Activated CD4-positive, alpha-beta T cell treated with anti-CD3 and anti-CD28 coated beads, Interleukin-2, amount 10 ng/mL, durations not matched to agents 7 days and 5 days (primary cell): ENCODE data around the gene PRKCA. TPM values are rescaled to one million over a fixed set of nuclear protein-coding genes. Genes with fewer than 3 reads are reported as not detected.

Source experiments
- CTCF ChIA-PET: fragments of 350-600 bp; sonication (Branson Sonifier 250); formaldehyde crosslinking; loops from one replicate; lab custom pipeline; 2021; ENCODE audit warnings: antibody characterized with exemption; lab: Charles Lee
- POLR2A ChIA-PET: fragments of 350-600 bp; sonication (Branson Sonifier 250); formaldehyde crosslinking; loops from one replicate; lab custom pipeline; 2021; ENCODE audit warnings: antibody characterized with exemption; lab: Charles Lee
- DNase-seq: peaks from one replicate; pipeline ENCODE4 v3.0.0-alpha.2; 2020
- H3K27ac Mint-ChIP-seq: one replicate; pipeline ENCODE4 v1.8.0; 2021; ENCODE audit warnings: mild to moderate bottlenecking, moderate library complexity, mixed read lengths
- H3K27me3 Mint-ChIP-seq: one replicate; pipeline ENCODE4 v1.8.0; 2021; ENCODE audit warnings: mixed read lengths
- H3K36me3 Mint-ChIP-seq: one replicate; pipeline ENCODE4 v1.8.0; 2021; ENCODE audit warnings: low read depth, mixed read lengths
- H3K4me1 Mint-ChIP-seq: one replicate; pipeline ENCODE4 v1.8.0; 2021; ENCODE audit warnings: mixed read lengths
- H3K4me3 Mint-ChIP-seq: one replicate; pipeline ENCODE4 v1.8.0; 2021; ENCODE audit warnings: mild to moderate bottlenecking, moderate library complexity, mixed read lengths
- H3K9me3 Mint-ChIP-seq: one replicate; pipeline ENCODE4 v1.8.0; 2021; ENCODE audit warnings: mixed read lengths
- total RNA-seq, 2 experiments: library from RNA; stranded (reverse); gene quantifications; one replicate each; pipeline ENCODE4 v1.2.3, GENCODE V29; 2021

The PRKCA gene
- total RNA-seq, 2 experiments from 2014 or later: 72.8 to 74.6 TPM

DNA sequence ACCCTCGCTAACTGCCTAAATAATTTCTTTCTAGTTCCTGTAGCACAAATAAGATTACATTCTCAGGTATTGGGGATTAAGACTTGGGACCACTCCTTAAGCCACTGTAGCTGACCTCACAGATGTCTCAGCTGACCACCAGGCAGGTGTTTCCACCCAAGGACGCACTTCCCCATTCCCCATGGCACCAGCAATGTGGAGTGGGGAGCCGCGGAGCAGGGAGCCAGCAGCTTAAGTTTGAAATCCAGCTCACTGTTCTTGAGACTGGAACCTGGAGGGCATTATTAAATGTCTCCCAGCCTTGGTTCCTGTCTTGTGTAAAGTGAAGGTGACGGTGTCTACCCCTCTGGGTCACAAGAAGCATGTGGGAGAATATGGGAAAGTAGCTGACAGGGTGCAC lies 283.1 kb downstream of the PRKCA start:
- Mint-ChIP-seq H3K36me3 (peaks cover 22% of the 10 kb centered on the region), H3K4me1 (peaks cover 7% of the 10 kb centered on the region), H3K9me3 (peaks cover 17% of the 10 kb centered on the region), H3K27ac (no peak overlapping the region), H3K27me3 (no peaks in the 10 kb centered on the region), H3K4me3 (no peak overlapping the region)
- no peak for DNase-seq
- CTCF ChIA-PET: no interaction called here
- POLR2A ChIA-PET: no interaction called here

DNA sequence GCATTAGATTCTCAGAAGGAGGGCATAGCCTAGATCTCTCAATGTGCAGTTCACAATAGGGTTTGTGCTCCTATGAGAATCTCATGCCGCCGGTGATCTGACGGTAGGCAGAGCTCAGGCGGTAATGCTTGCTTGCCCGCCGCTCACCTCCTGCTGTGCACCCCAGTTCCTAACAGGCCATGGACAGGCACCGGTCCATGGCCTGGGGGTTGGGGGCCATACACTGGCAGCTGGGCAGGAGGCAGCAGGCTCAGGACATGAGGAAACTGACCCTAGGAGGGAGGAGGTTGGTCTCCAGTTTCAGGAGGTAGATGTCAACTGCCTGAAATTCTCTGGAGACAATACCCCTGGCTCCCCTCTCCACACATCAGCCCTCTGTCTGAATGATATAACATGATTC lies 287.5 kb downstream of the PRKCA start:
- Mint-ChIP-seq H3K9me3 (no peaks in the 10 kb centered on the region), H3K4me3 (no peak overlapping the region), H3K27me3 (no peaks in the 10 kb centered on the region), H3K36me3 (peaks cover 9% of the 10 kb centered on the region), H3K27ac (no peak overlapping the region), H3K4me1 (peaks cover 7% of the 10 kb centered on the region)
- ChIA-PET POLR2A (no interaction called here), CTCF (interaction anchor here (1.3 to 1.6 kb wide), 2 partner anchors 10 to 23 kb away, joined by 3 to 5 read pairs; no protein-coding TSS in a partner anchor)
- no peak for DNase-seq

DNA sequence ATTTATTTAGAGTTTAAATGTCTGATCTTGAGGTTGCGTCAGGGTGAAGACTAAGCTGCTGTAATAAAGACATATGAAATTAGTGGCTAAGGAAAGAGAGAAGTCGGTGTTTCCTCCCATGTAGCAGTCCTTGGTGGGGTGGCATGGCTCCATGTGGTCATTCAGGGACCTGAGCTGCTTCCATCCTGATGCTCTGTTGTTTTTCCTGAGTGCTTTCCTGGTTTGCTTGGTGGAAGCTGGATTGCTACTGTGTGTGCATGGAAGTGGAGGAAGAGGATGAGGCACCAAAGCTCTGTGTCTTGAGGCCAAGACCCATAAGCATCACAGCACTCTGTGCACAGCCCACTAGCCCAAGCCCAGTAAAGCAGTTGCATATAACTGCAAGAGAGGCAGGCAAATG lies 290.7 kb downstream of the PRKCA start:
- Mint-ChIP-seq H3K9me3 (peaks cover 4% of the 10 kb centered on the region), H3K36me3 (peaks cover 21% of the 10 kb centered on the region), H3K27me3 (no peaks in the 10 kb centered on the region), H3K27ac (no peak overlapping the region), H3K4me3 (no peak overlapping the region), H3K4me1 (peaks cover 1% of the 10 kb centered on the region)
- no peak for DNase-seq
- ChIA-PET CTCF (interaction anchor here (1.0 kb wide), 1 partner anchor 338 kb away, joined by 4 read pairs; no protein-coding TSS in a partner anchor), POLR2A (no interaction called here)

DNA sequence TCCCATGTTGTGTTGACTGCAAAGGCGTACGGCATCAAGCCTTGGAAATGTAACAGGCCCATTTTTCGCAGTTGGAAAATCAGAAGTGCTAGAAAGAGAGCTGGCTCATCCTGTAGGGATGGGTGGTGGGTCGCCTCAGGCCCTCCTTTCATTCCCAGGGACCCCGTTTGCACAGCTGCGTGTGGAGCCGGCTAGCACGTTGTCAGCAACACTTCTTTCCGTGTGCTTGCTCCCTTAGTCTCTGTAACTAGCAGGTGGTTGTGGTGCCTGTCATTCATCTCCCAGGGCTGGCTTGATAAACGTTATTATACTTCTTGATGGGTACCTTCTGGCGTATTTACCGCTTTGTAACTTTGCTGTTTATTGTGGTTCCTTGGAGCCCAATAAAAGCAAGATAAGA lies 293.5 kb downstream of the PRKCA start:
- Mint-ChIP-seq H3K4me3 (no peak overlapping the region), H3K36me3 (peaks cover 21% of the 10 kb centered on the region), H3K9me3 (peaks cover 4% of the 10 kb centered on the region), H3K27me3 (no peaks in the 10 kb centered on the region), H3K27ac (no peak overlapping the region), H3K4me1 (no peaks in the 10 kb centered on the region)
- POLR2A ChIA-PET: no interaction called here
- DNase-seq: no peak
- CTCF ChIA-PET: no interaction called here

DNA sequence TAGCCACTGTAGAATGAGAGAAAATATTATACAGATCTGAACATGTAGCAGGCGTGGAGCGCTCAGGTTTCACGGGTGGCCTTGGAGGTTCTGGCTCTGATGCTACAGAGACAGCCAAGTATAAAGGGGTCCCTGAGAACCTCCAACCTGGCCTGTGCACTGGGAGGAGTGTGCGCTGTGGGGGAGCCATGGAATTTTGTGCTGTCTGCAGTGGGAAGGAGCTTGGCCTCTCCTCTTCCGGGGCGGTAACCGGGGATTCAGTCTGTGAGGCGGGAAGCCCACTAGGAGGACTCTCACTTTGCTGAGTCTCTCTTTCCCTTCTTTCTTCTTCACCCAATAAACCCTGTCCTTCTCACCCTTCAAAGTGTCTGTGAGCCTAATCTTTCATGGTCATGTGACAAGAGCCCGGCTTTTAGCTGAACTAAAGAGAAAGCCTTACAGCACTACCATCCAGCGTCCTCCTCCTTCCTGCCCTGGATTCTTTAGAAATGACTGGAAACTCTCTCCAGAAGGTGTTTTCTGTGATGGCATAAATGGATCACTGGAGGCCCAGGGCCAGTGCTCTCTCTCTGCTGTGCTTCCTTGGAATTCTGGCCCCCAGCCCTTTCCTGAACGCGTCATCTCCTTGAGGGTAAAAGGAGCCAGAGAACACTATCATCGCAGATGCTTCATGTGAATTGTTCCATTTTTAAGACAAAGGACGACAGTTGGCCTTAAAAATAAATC lies 300.4 kb downstream of the PRKCA start:
- no peak for DNase-seq
- peaks cover under 1% of the 10 kb centered on the region for H3K9me3 Mint-ChIP-seq
- H3K36me3 Mint-ChIP-seq: peaks cover 13% of the 10 kb centered on the region
- no peaks in the 10 kb centered on the region for H3K4me1 Mint-ChIP-seq
- ChIA-PET POLR2A (no interaction called here), CTCF (interaction anchor here (0.6 kb wide), 1 partner anchor 23 kb away, joined by 3 read pairs; no protein-coding TSS in a partner anchor)
- H3K27me3 Mint-ChIP-seq: no peaks in the 10 kb centered on the region
- H3K27ac Mint-ChIP-seq: no peak overlapping the region
- H3K4me3 Mint-ChIP-seq: no peak overlapping the region

DNA sequence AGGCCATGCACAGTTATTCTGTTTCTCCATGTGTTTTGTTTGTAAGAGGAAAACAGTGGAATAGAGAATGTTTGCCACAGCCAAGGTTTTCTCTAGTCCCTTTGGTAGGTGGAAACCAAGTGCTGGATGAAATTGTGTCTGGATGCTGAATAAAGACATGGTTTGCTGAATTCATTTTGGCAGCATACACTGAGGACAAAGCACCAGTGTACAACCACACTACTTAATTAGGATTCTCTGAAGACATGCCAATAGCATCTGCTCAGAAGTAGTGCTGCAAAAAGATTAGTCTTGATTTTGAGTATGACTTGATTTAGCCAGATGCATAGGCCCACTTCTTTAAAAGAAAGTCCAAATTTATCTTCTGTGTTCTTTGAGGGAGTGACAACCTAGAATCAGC lies 302.0 kb downstream of the PRKCA start:
- no peak overlapping the region for H3K27ac Mint-ChIP-seq
- CTCF ChIA-PET: no interaction called here

DNA sequence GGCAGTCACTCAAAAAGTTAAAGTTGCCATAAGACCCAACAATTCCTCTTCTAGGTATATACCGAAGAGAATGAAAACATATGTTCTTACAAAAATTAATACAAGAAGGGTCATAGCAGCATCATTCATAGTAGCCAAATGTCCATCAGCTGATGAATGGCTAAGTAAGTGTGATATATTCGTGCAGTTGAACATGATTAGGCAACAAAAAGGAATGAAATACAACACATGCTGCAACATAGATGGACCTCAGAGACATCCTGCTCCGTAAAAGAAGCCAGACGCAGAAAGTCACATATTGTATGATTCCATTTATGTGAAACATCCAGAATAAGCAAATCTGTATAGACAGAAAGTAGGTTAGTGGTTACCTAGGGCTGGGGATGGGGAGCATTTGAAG lies 303.1 kb downstream of the PRKCA start:
- ChIA-PET POLR2A (no interaction called here), CTCF (no interaction called here)
- H3K9me3 Mint-ChIP-seq: peaks cover 22% of the 10 kb centered on the region
- H3K4me3 Mint-ChIP-seq: no peak overlapping the region
- no peaks in the 10 kb centered on the region for H3K27me3 Mint-ChIP-seq
- peaks cover 38% of the 10 kb centered on the region for H3K36me3 Mint-ChIP-seq
- no peak for DNase-seq
- H3K27ac Mint-ChIP-seq: no peak overlapping the region
- peaks cover 6% of the 10 kb centered on the region for H3K4me1 Mint-ChIP-seq

More for the DNA sequence above, 302.0 kb downstream of the PRKCA start:
- peaks cover 2% of the 10 kb centered on the region for H3K4me1 Mint-ChIP-seq
- no peak overlapping the region for H3K4me3 Mint-ChIP-seq
- DNase-seq: no peak
- peaks cover 12% of the 10 kb centered on the region for H3K9me3 Mint-ChIP-seq
- POLR2A ChIA-PET: no interaction called here
- H3K36me3 Mint-ChIP-seq: peaks cover 28% of the 10 kb centered on the region
- no peaks in the 10 kb centered on the region for H3K27me3 Mint-ChIP-seq

DNA sequence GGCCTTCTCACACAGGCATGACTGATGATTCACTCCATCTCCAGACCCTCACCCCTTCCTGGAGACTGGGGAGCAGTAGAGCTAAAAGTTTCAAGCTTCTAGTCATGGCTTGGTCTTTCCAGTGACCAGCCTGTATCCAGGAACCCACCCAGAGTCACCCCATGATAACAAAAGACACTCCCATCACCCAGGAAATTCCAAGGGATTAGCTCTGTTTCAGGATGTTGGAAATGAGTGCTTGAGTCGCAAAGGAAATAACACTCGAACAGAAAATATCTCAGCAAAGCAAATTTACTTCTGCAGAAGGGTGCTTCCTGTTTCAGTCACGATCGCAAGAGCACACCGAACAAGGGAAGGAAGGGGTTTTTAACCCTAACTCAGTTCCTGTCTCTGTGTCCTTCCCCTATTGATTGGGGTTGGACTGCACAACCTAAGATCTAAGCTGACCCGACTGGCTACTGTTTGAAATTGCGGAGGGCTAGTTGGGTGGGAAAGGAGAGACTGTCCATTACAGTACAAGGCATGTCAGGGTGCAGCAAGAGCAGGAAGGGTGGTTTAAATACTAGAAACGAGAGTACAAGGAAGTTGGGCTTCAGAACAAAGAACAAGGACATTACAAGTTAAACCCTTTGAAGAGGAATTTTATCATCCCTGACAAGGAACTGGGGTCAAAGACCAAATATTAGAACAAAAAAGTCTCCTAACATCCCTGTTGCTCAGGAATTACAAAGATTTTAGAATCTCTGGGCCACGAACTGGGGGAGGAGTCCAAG lies 308.1 kb downstream of the PRKCA start:
- Mint-ChIP-seq H3K27me3 (no peaks in the 10 kb centered on the region), H3K27ac (peak overlapping the region; percentile 46), H3K4me1 (peaks cover 17% of the 10 kb centered on the region), H3K36me3 (peaks cover 47% of the 10 kb centered on the region), H3K4me3 (no peak overlapping the region), H3K9me3 (peaks cover 39% of the 10 kb centered on the region)
- no peak for DNase-seq
- CTCF ChIA-PET: no interaction called here
- POLR2A ChIA-PET: no interaction called here

DNA sequence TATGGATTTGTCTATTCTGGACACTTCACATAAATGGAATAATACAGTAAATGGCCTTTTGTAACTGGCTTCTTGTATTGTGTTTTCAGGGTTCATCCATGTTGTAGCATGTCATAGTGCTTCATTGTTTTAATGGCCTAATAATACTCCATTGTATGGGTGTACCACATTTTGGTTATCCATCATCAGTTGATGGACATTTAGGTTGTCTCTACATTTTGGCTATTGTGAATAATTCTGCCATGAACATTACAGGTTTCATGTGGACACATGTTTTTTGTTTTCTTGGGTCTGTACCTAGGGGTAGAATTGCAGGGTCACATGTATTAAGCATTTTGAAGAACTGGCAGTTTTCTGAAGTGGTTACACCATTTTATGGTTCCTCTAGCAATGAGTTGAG lies 309.0 kb downstream of the PRKCA start:
- CTCF ChIA-PET: no interaction called here
- Mint-ChIP-seq H3K27me3 (no peaks in the 10 kb centered on the region), H3K27ac (no peak overlapping the region), H3K4me1 (peaks cover 20% of the 10 kb centered on the region), H3K36me3 (peaks cover 44% of the 10 kb centered on the region), H3K9me3 (peaks cover 39% of the 10 kb centered on the region), H3K4me3 (no peak overlapping the region)
- no peak for DNase-seq
- POLR2A ChIA-PET: no interaction called here

DNA sequence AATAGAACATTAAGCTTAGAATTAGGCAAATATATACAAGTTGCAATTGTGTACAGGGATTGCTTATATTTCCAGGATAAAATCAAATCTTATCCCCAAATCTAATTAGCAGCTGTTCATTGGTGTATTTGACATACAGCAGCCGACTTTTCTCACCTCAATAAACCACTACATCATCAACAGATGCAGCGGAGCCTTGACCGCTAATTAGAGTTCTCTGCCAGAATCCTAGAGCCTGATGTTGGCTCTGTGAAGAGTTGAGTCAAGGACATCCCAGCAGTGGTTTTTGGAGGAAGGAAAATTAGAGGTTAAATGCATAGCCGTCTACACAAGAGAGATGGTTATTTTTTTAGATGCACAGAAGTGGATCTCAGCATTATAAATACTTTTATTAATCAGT lies 310.6 kb downstream of the PRKCA start:
- POLR2A ChIA-PET: no interaction called here
- CTCF ChIA-PET: no interaction called here
- Mint-ChIP-seq H3K36me3 (peaks cover 39% of the 10 kb centered on the region), H3K9me3 (peaks cover 37% of the 10 kb centered on the region), H3K4me1 (peaks cover 33% of the 10 kb centered on the region), H3K4me3 (no peak overlapping the region), H3K27me3 (no peaks in the 10 kb centered on the region), H3K27ac (no peak overlapping the region)
- no peak for DNase-seq

DNA sequence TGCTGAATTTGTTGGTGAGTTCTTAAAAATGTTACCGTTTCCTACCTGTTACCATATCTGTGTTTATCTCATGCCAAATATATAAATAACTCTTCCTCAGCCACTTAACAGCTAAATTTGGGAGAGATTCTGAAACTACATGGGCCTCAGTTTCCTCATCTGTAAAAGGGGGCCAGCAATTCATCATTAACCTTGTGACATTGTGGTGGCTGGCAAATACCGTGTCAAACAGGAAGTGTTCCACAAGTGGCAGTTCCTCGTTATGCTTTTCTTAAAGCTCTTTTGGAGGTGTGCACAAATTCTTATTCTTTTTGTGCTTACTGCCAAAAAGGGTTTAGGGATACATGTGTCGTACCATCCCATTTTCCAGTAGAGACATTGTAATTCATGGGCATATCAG lies 312.1 kb downstream of the PRKCA start:
- Mint-ChIP-seq H3K27ac (no peak overlapping the region), H3K4me1 (peaks cover 30% of the 10 kb centered on the region), H3K27me3 (no peaks in the 10 kb centered on the region), H3K36me3 (peaks cover 25% of the 10 kb centered on the region), H3K4me3 (no peak overlapping the region), H3K9me3 (peaks cover 27% of the 10 kb centered on the region)
- POLR2A ChIA-PET: no interaction called here
- CTCF ChIA-PET: interaction anchor here (0.5 kb wide), 2 partner anchors 12 to 321 kb away, joined by 3 read pairs; no protein-coding TSS in a partner anchor
- no peak for DNase-seq

DNA sequence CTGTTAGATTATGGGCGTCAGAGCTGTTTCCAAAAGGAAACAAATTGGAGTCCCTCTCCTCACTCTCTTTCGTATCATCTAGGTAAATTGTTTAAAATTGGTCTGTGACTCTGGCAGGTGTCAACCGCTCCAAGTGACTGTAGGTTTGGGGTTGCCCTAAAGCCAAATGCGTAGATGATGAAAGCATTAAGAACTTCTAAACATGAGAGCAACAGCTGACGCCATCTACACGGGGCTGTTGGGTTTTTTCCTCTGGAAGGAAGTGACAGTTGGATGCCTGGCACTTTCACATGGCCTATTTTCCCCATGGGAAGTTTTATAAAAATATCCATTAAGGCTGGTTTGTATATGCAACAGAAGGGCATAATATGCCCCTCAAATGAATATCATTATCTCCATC lies 316.8 kb downstream of the PRKCA start:
- peaks cover 2% of the 10 kb centered on the region for H3K9me3 Mint-ChIP-seq
- H3K4me1 Mint-ChIP-seq: peaks cover 23% of the 10 kb centered on the region
- peaks cover 5% of the 10 kb centered on the region for H3K36me3 Mint-ChIP-seq
- DNase-seq: no peak
- ChIA-PET CTCF (no interaction called here), POLR2A (no interaction called here)
- H3K27ac Mint-ChIP-seq: no peak overlapping the region
- H3K4me3 Mint-ChIP-seq: no peak overlapping the region
- H3K27me3 Mint-ChIP-seq: no peaks in the 10 kb centered on the region

DNA sequence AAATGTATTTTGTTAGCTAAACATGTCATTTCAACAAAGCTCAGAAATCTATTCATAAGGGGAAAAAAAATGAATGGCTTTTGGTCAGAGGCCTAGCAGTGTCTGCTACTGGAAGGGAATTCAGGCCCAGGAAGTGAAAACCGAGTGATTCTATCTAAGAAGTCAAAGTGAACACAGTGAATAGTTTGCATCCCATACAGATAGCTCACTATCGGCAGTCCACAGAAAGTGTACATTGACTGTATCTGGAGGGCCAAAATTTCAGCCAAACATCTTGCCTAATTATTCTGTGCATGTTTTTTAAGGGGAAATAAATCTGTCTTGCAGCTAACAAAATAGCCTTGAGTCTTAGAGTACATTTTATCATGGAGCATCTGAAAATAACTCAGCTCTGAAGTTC lies 318.1 kb downstream of the PRKCA start:
- no peak for DNase-seq
- ChIA-PET CTCF (no interaction called here), POLR2A (no interaction called here)
- no peak overlapping the region for H3K4me3 Mint-ChIP-seq
- no peak overlapping the region for H3K27ac Mint-ChIP-seq
- H3K36me3 Mint-ChIP-seq: peaks cover 5% of the 10 kb centered on the region
- peaks cover 22% of the 10 kb centered on the region for H3K4me1 Mint-ChIP-seq
- H3K9me3 Mint-ChIP-seq: no peaks in the 10 kb centered on the region
- no peaks in the 10 kb centered on the region for H3K27me3 Mint-ChIP-seq
